OCI-LY1 (cell line): ENCODE results near the gene AKAP9.

Experiments
- H2AFZ ChIP-seq: fragments of 200-600 bp; sonication (generic), shearing (Covaris generic); 2 replicates; pipeline ENCODE4 v1.6.0; 2014; ENCODE audit warnings: antibody characterized with exemption, mild to moderate bottlenecking, low read length
- H3F3A ChIP-seq: fragments of 200-600 bp; sonication (generic), shearing (Covaris generic); 2 replicates; pipeline ENCODE4 v1.6.0; 2014; ENCODE audit warnings: mild to moderate bottlenecking, antibody characterized with exemption, low read length, moderate library complexity; ENCODE audit not compliant: insufficient read depth
- H3K27ac ChIP-seq: fragments of 200-600 bp; sonication (generic); 2 replicates; pipeline ENCODE4 v1.5.1; 2014; ENCODE audit warnings: low read length, mixed run types, mild to moderate bottlenecking, low read depth; ENCODE audit not compliant: poor library complexity, severe bottlenecking
- H3K27me3 ChIP-seq: fragments of 200-600 bp; sonication (generic); 2 replicates; pipeline ENCODE4 v1.6.0; 2014; ENCODE audit warnings: antibody characterized with exemption, mild to moderate bottlenecking, low read length, moderate library complexity; ENCODE audit not compliant: insufficient read depth
- H3K36me3 ChIP-seq: fragments of 200-600 bp; sonication (generic); 2 replicates; pipeline ENCODE4 v1.6.1; 2014; ENCODE audit warnings: mild to moderate bottlenecking, antibody characterized with exemption, low read length, moderate library complexity, mixed read lengths; ENCODE audit not compliant: insufficient read depth
- H3K4me1 ChIP-seq: fragments of 200-600 bp; sonication (generic); 2 replicates; pipeline ENCODE4 v1.5.1; 2014; ENCODE audit warnings: mild to moderate bottlenecking, low read length, moderate library complexity; ENCODE audit not compliant: insufficient read depth, severe bottlenecking
- H3K4me2 ChIP-seq: fragments of 200-600 bp; sonication (generic), shearing (Covaris generic); 2 replicates; pipeline ENCODE4 v1.6.1; 2014; ENCODE audit warnings: low read length
- H3K4me3 ChIP-seq: fragments of 200-600 bp; sonication (generic); 2 replicates; pipeline ENCODE4 v1.5.1; 2014; ENCODE audit warnings: low read length, low read depth, mild to moderate bottlenecking, mixed read lengths; ENCODE audit not compliant: poor library complexity, severe bottlenecking
- H3K79me2 ChIP-seq: fragments of 200-600 bp; shearing (Covaris generic); 2 replicates; pipeline ENCODE4 v1.6.1; 2016; ENCODE audit warnings: mixed run types, low read length, mixed read lengths; ENCODE audit not compliant: insufficient read depth
- H3K9ac ChIP-seq: fragments of 200-600 bp; sonication (generic), shearing (Covaris generic); 2 replicates; pipeline ENCODE4 v1.6.1; 2014; ENCODE audit warnings: mild to moderate bottlenecking, low read length, mixed read lengths
- H3K9me2 ChIP-seq: fragments of 200-600 bp; sonication (generic), shearing (Covaris generic); 2 replicates; pipeline ENCODE4 v1.6.1; 2014; ENCODE audit warnings: low read depth, mild to moderate bottlenecking, low read length, mixed read lengths
- H3K9me3 ChIP-seq: fragments of 200-600 bp; shearing (Covaris generic); 2 replicates; pipeline ENCODE4 v1.6.1; 2014; ENCODE audit warnings: low read length, mixed read lengths
- H4K20me1 ChIP-seq: fragments of 200-600 bp; sonication (generic), shearing (Covaris generic); 2 replicates; pipeline ENCODE4 v1.6.0; 2016; ENCODE audit warnings: mild to moderate bottlenecking, low read length; ENCODE audit not compliant: insufficient read depth
- CTCF ChIP-seq: fragments of 200-600 bp; sonication (generic), shearing (Covaris generic); IDR thresholded peaks from 2 replicates; pipeline ENCODE4 v1.5.1; 2017; ENCODE audit warnings: mild to moderate bottlenecking, antibody characterized with exemption, low read length, moderate library complexity, mixed read lengths
- EZH2 ChIP-seq: fragments of 200-600 bp; sonication (generic), shearing (Covaris generic); IDR thresholded peaks from 2 replicates; pipeline ENCODE4 v1.8.0; 2017; ENCODE audit warnings: borderline replicate concordance, mixed run types, mild to moderate bottlenecking, antibody characterized with exemption, low read length, moderate library complexity, mixed read lengths

Gene AKAP9

GRCh38 chr7:91999631-92000565 lies 59.2 kb downstream of the AKAP9 start:
- no peaks in the 10 kb centered on the region for H3K79me2 ChIP-seq
- H3K4me3 ChIP-seq: no peak overlapping the region
- peaks cover 51% of the 10 kb centered on the region for H3K36me3 ChIP-seq
- H3K4me2 ChIP-seq: no peak overlapping the region
- H3F3A ChIP-seq: no peaks in the 10 kb centered on the region
- H3K4me1 ChIP-seq: peaks cover 7% of the 10 kb centered on the region
- H3K9me3 ChIP-seq: no peaks in the 10 kb centered on the region
- H3K9ac ChIP-seq: no peak overlapping the region
- no peaks in the 10 kb centered on the region for H4K20me1 ChIP-seq
- TF ChIP-seq CTCF (no peak), EZH2 (no peak)
- H3K9me2 ChIP-seq: no peaks in the 10 kb centered on the region
- H3K27ac ChIP-seq: no peak overlapping the region
- no peaks in the 10 kb centered on the region for H3K27me3 ChIP-seq
- H2AFZ ChIP-seq: no peak overlapping the region

- no peaks in the 10 kb centered on the region for H3F3A ChIP-seq
- H3K79me2 ChIP-seq: no peaks in the 10 kb centered on the region
- no peak overlapping the region for H3K27ac ChIP-seq
- no peak overlapping the region for H2AFZ ChIP-seq
- H3K27me3 ChIP-seq: no peaks in the 10 kb centered on the region
- H3K9me3 ChIP-seq: 0 out of 2 replicates have a peak, but pooled peaks cover 3% of the 10 kb centered on the region
- H3K9me2 ChIP-seq: no peaks in the 10 kb centered on the region
- TF ChIP-seq EZH2 (no peak), CTCF (no peak)
- no peak overlapping the region for H3K9ac ChIP-seq
- peaks cover 46% of the 10 kb centered on the region for H3K36me3 ChIP-seq
- no peak overlapping the region for H3K4me2 ChIP-seq
- H4K20me1 ChIP-seq: no peaks in the 10 kb centered on the region
- no peak overlapping the region for H3K4me3 ChIP-seq
- no peaks in the 10 kb centered on the region for H3K4me1 ChIP-seq
These were observed 62.1 kb downstream of the AKAP9 start for GRCh38 chr7:92002720-92003119.

GRCh38 chr7:92006046-92006445 lies 65.4 kb downstream of the AKAP9 start:
- H3K27ac ChIP-seq: no peak overlapping the region
- no peak overlapping the region for H3K4me2 ChIP-seq
- peaks cover 55% of the 10 kb centered on the region for H3K36me3 ChIP-seq
- no peak for TF ChIP-seq CTCF
- no peak for TF ChIP-seq EZH2
- H3K9me3 ChIP-seq: peaks cover 14% of the 10 kb centered on the region
- no peaks in the 10 kb centered on the region for H3K4me1 ChIP-seq
- no peaks in the 10 kb centered on the region for H3K27me3 ChIP-seq
- H2AFZ ChIP-seq: no peak overlapping the region
- no peaks in the 10 kb centered on the region for H4K20me1 ChIP-seq
- no peaks in the 10 kb centered on the region for H3K79me2 ChIP-seq
- no peak overlapping the region for H3K9ac ChIP-seq
- H3F3A ChIP-seq: no peaks in the 10 kb centered on the region
- no peak overlapping the region for H3K4me3 ChIP-seq
- H3K9me2 ChIP-seq: no peaks in the 10 kb centered on the region
